Measurements from ENCODE around the gene NSG2.

NSG2 gene

GRCh38 chr5:174052636-174053035, 7.1 kb downstream of the NSG2 start:
- Histone ChIP-seq H3K27me3 (ENCODE audit: insufficient read depth, low read length) (no peaks in the 10 kb centered on the region), H4K20me1 (ENCODE audit: insufficient read depth, low read length) (no peaks in the 10 kb centered on the region), H3K4me2 (ENCODE audit: low read length) (no peak overlapping the region), H2AFZ (ENCODE audit: low read length) (no peak overlapping the region), H3K4me3 (ENCODE audit: low read depth, low read length, poor library complexity, severe bottlenecking) (no peak overlapping the region), H3K79me2 (ENCODE audit: insufficient read depth, low read length) (no peaks in the 10 kb centered on the region), H3K27ac (ENCODE audit: low read depth, low read length, poor library complexity, severe bottlenecking) (no peak overlapping the region), H3K36me3 (ENCODE audit: insufficient read depth, low read length) (no peaks in the 10 kb centered on the region), H3K4me1 (ENCODE audit: insufficient read depth, low read length, severe bottlenecking) (no peaks in the 10 kb centered on the region), H3K9ac (ENCODE audit: low read length) (no peak overlapping the region), H3K9me3 (ENCODE audit: low read length) (no peaks in the 10 kb centered on the region), H3F3A (ENCODE audit: insufficient read depth, low read length) (no peaks in the 10 kb centered on the region), H3K9me2 (ENCODE audit: low read depth, low read length) (no peaks in the 10 kb centered on the region)
- TF ChIP-seq EZH2 (IDR thresholded peaks at IDR 0.05; ENCODE audit: borderline replicate concordance, low read length) = no peak
- no peak for TF ChIP-seq CTCF (IDR thresholded peaks at IDR 0.05; ENCODE audit: low read length)

- Histone ChIP-seq H3K9ac (ENCODE audit: low read length) (no peak overlapping the region), H3K27ac (ENCODE audit: low read depth, low read length, poor library complexity, severe bottlenecking) (no peak overlapping the region), H3K9me3 (ENCODE audit: low read length) (no peaks in the 10 kb centered on the region), H3F3A (ENCODE audit: insufficient read depth, low read length) (no peaks in the 10 kb centered on the region), H3K4me1 (ENCODE audit: insufficient read depth, low read length, severe bottlenecking) (no peaks in the 10 kb centered on the region), H3K4me2 (ENCODE audit: low read length) (no peak overlapping the region), H3K9me2 (ENCODE audit: low read depth, low read length) (no peaks in the 10 kb centered on the region), H3K27me3 (ENCODE audit: insufficient read depth, low read length) (no peaks in the 10 kb centered on the region), H3K36me3 (ENCODE audit: insufficient read depth, low read length) (no peaks in the 10 kb centered on the region), H3K4me3 (ENCODE audit: low read depth, low read length, poor library complexity, severe bottlenecking) (no peak overlapping the region), H3K79me2 (ENCODE audit: insufficient read depth, low read length) (no peaks in the 10 kb centered on the region), H4K20me1 (ENCODE audit: insufficient read depth, low read length) (no peaks in the 10 kb centered on the region), H2AFZ (ENCODE audit: low read length) (no peak overlapping the region)
- TF ChIP-seq EZH2 (IDR thresholded peaks at IDR 0.05; ENCODE audit: borderline replicate concordance, low read length) = no peak
- TF ChIP-seq CTCF (IDR thresholded peaks at IDR 0.05; ENCODE audit: low read length) = no peak
These were observed 8.4 kb downstream of the NSG2 start for GRCh38 chr5:174053905-174054304.

GRCh38 chr5:174056064-174056847, 10.8 kb downstream of the NSG2 start:
- no peaks in the 10 kb centered on the region for H3K79me2 ChIP-seq (ENCODE audit: insufficient read depth, low read length)
- TF ChIP-seq EZH2 (IDR thresholded peaks at IDR 0.05; ENCODE audit: borderline replicate concordance, low read length) (no peak), CTCF (IDR thresholded peaks at IDR 0.05; ENCODE audit: low read length) (peak; percentile 69)
- H3K27ac ChIP-seq (ENCODE audit: low read depth, low read length, poor library complexity, severe bottlenecking) = no peak overlapping the region
- H3K4me3 ChIP-seq (ENCODE audit: low read depth, low read length, poor library complexity, severe bottlenecking) = no peak overlapping the region
- H3K27me3 ChIP-seq (ENCODE audit: insufficient read depth, low read length) = no peaks in the 10 kb centered on the region
- no peak overlapping the region for H2AFZ ChIP-seq (ENCODE audit: low read length)
- H3K4me2 ChIP-seq (ENCODE audit: low read length) = no peak overlapping the region
- H3K9ac ChIP-seq (ENCODE audit: low read length) = no peak overlapping the region
- H3K36me3 ChIP-seq (ENCODE audit: insufficient read depth, low read length) = no peaks in the 10 kb centered on the region
- no peaks in the 10 kb centered on the region for H4K20me1 ChIP-seq (ENCODE audit: insufficient read depth, low read length)
- H3K4me1 ChIP-seq (ENCODE audit: insufficient read depth, low read length, severe bottlenecking) = no peaks in the 10 kb centered on the region
- H3K9me2 ChIP-seq (ENCODE audit: low read depth, low read length) = no peaks in the 10 kb centered on the region
- H3F3A ChIP-seq (ENCODE audit: insufficient read depth, low read length) = no peaks in the 10 kb centered on the region
- no peaks in the 10 kb centered on the region for H3K9me3 ChIP-seq (ENCODE audit: low read length)

Measured in OCI-LY1 (cell line).